Kidney (tissue), 14 donors: ENCODE measurements around the gene CAPSL. TPM values are rescaled to one million over a fixed set of nuclear protein-coding genes. Genes with fewer than 3 reads are reported as not detected.

Source experiments
- DNase-seq, 5 donors: peaks; one replicate each; pipeline ENCODE4 v3.0.0-alpha.2; 2013 to 2020
- FAIRE-seq: peaks from 2 replicates; lab custom pipeline; 2012; peaks lifted over from hg19 to GRCh38; lab: Jason Lieb, UNC
- H3K27ac ChIP-seq, 2 donors: one replicate each; pipeline ENCODE4 v1.7.0; 2013; ENCODE audit warnings: low read depth in 2 of 2, low read length in 2 of 2, inconsistent platforms in 1 of 2
- H3K27me3 ChIP-seq: one replicate; pipeline ENCODE4 v1.7.1; 2013; ENCODE audit warnings: low read length, inconsistent platforms; ENCODE audit not compliant: control insufficient read depth, insufficient read depth
- H3K36me3 ChIP-seq, 3 donors: one replicate each; pipeline versions ENCODE4 v1.7.0 to v1.7.1; 2013; ENCODE audit warnings: low read length in 3 of 3, control low read depth in 1 of 3, inconsistent platforms in 1 of 3; ENCODE audit not compliant: insufficient read depth in 3 of 3, control insufficient read depth in 2 of 3
- H3K4me1 ChIP-seq, 3 donors: one replicate each; pipeline versions ENCODE4 v1.7.0 to v1.7.1; 2013; ENCODE audit warnings: low read length in 3 of 3, inconsistent platforms in 1 of 3, low read depth in 1 of 3; ENCODE audit not compliant: control insufficient read depth in 2 of 3, insufficient read depth in 2 of 3
- H3K4me3 ChIP-seq, 3 donors: one replicate each; pipeline versions ENCODE4 v1.7.0 to v1.8.1; 2013; ENCODE audit warnings: low read length in 3 of 3, control low read depth in 1 of 3, inconsistent platforms in 1 of 3
- H3K9ac ChIP-seq, 3 donors: one replicate each; pipeline versions ENCODE4 v1.7.0 to v1.7.1; 2013; ENCODE audit warnings: low read length in 3 of 3, control low read depth in 1 of 3, inconsistent platforms in 1 of 3
- H3K9me3 ChIP-seq, 3 donors: one replicate each; pipeline versions ENCODE4 v1.7.0 to v1.7.1; 2013; ENCODE audit warnings: low read length in 3 of 3, control low read depth in 1 of 3, inconsistent platforms in 1 of 3; ENCODE audit not compliant: control insufficient read depth in 2 of 3, insufficient read depth in 1 of 3
- CTCF ChIP-seq: IDR thresholded peaks from 3 replicates; pipeline ENCODE4 v1.5.1; 2012; ENCODE audit warnings: mild to moderate bottlenecking, moderate library complexity, borderline replicate concordance; ENCODE audit not compliant: insufficient read depth; ENCODE audit errors: extremely low read depth
- intact Hi-C: fragments of 100-400 bp; cut with DNase I; formaldehyde crosslinking; loops from one replicate; pipeline ENCODE4 v1.11.1; 2022
- polyA plus RNA-seq: library from polyadenylated mRNA; stranded (reverse); fragments of 350-450 nt; fragmentation: Illumina TruSeq; extraction: RNeasy Lipid Tissue Mini Kit (QIAGEN cat#74804); gene quantifications from one replicate; pipeline ENCODE4 v1.2.3, GENCODE V29; 2014; ENCODE audit warnings: low read depth, low replicate concordance; ENCODE audit not compliant: insufficient read depth
- total RNA-seq: library from RNA; stranded (reverse); fragmentation: NEBNext Ultra II Directional; extraction: Animal tissue kit (Norgen Biotek cat#: 25700); gene quantifications from one replicate; pipeline ENCODE4 v1.2.1, GENCODE V29; 2021
- donor health status: control.
- donor health status: control.
- donor health status: control.
- donor health status: control.
- donor health status: control.
- donor health status: DM: yes; HTN: yes; CAD: no.
- donor health status: Normal renal cell carcinoma (clear cell type).

CAPSL gene
- total and polyA plus RNA-seq, 2 donors from 2014 or later = 1.9 to 4.3 TPM

- Histone ChIP-seq H3K27ac (no peak overlapping the region), H3K27me3 (no peaks in the 10 kb centered on the region), H3K36me3 (no peaks in the 10 kb centered on the region), H3K4me1 (no peaks in the 10 kb centered on the region), H3K4me3 (no peak overlapping the region), H3K9ac (no peak overlapping the region), H3K9me3 (peaks cover 0 to 4% (median 0%) of the 10 kb centered on the region in 3 donors)
- DNase-seq (no peak), FAIRE-seq (no peak)
- intact Hi-C loops = no loop called here
- TF ChIP-seq CTCF = no peak
Observed at GRCh38 chr5:35904443-35905132, 33.8 kb downstream of the CAPSL start.

- intact Hi-C loops = no loop called here
- Histone ChIP-seq H3K4me1 (no peaks in the 10 kb centered on the region), H3K9ac (no peak overlapping the region), H3K27me3 (no peaks in the 10 kb centered on the region), H3K9me3 (peaks cover 0 to 4% (median 0%) of the 10 kb centered on the region in 3 donors), H3K4me3 (no peak overlapping the region), H3K36me3 (no peaks in the 10 kb centered on the region), H3K27ac (no peak overlapping the region)
- no peak for TF ChIP-seq CTCF
- FAIRE-seq = no peak
- no peak for DNase-seq
Observed at GRCh38 chr5:35903631-35904203, 34.7 kb downstream of the CAPSL start.

- H3K27me3 ChIP-seq = no peaks in the 10 kb centered on the region
- H3K27ac ChIP-seq = no peak overlapping the region
- FAIRE-seq (no peak), DNase-seq (peak in 2 of 5 donors; percentile 18 to 20)
- intact Hi-C loops = no loop called here
- H3K9ac ChIP-seq = no peak overlapping the region
- no peak overlapping the region for H3K4me3 ChIP-seq
- no peaks in the 10 kb centered on the region for H3K36me3 ChIP-seq
- H3K9me3 ChIP-seq = peaks cover 0 to 4% (median 0%) of the 10 kb centered on the region in 3 donors
- TF ChIP-seq CTCF = no peak
- no peaks in the 10 kb centered on the region for H3K4me1 ChIP-seq
Observed at GRCh38 chr5:35902046-35902672, 36.3 kb downstream of the CAPSL start.
